Liver (tissue), 9 donors: ENCODE results near the gene TTC28. TPM values are rescaled to one million over a fixed set of nuclear protein-coding genes. Genes with fewer than 3 reads are reported as not detected.
A peak's percentile ranks its signal among the peaks of the same experiment; 100 is the strongest.

Experiments used
- DNase-seq: peaks from one replicate; pipeline ENCODE4 v3.0.0-alpha.2; 2017; ENCODE audit warnings: low spot score
- H3K27ac ChIP-seq, 2 donors: one replicate each; pipeline ENCODE4 v1.7.0; 2013; ENCODE audit warnings: inconsistent platforms in 2 of 2, low read length in 2 of 2, control low read depth in 1 of 2, low read depth in 1 of 2, mild to moderate bottlenecking in 1 of 2
- H3K27me3 ChIP-seq, 4 donors: one replicate each; pipeline versions ENCODE4 v1.6.1 to v1.7.0; 2013; ENCODE audit warnings: low read length in 3 of 4, inconsistent platforms in 1 of 4, mild to moderate bottlenecking in 1 of 4, moderate library complexity in 1 of 4; ENCODE audit not compliant: control insufficient read depth in 4 of 4, insufficient read depth in 4 of 4
- H3K36me3 ChIP-seq, 4 donors: one replicate each; pipeline versions ENCODE4 v1.6.1 to v1.7.0; 2013; ENCODE audit warnings: low read length in 3 of 4, mild to moderate bottlenecking in 3 of 4, low read depth in 1 of 4, moderate library complexity in 1 of 4; ENCODE audit not compliant: control insufficient read depth in 4 of 4, insufficient read depth in 3 of 4
- H3K4me1 ChIP-seq, 4 donors: one replicate each; pipeline versions ENCODE4 v1.6.1 to v1.7.0; 2013; ENCODE audit warnings: low read length in 3 of 4, mild to moderate bottlenecking in 3 of 4, moderate library complexity in 1 of 4; ENCODE audit not compliant: control insufficient read depth in 4 of 4, insufficient read depth in 4 of 4
- H3K4me3 ChIP-seq, 3 donors: one replicate each; pipeline versions ENCODE4 v1.6.1 to v1.7.0; 2013; ENCODE audit warnings: low read length in 3 of 3, control low read depth in 1 of 3, low read depth in 1 of 3, mild to moderate bottlenecking in 1 of 3
- H3K9ac ChIP-seq, 2 donors: one replicate each; pipeline ENCODE4 v1.7.0; 2013; ENCODE audit warnings: low read length in 2 of 2, mild to moderate bottlenecking in 2 of 2, moderate library complexity in 2 of 2, control low read depth in 1 of 2, low read depth in 1 of 2
- H3K9me3 ChIP-seq, 4 donors: one replicate each; pipeline versions ENCODE4 v1.6.1 to v1.7.0; 2013; ENCODE audit warnings: low read length in 3 of 4; ENCODE audit not compliant: control insufficient read depth in 4 of 4
- ATF3 ChIP-seq: IDR thresholded peaks from 2 replicates; pipeline ENCODE4 v1.6.1; 2016; ENCODE audit warnings: antibody characterized with exemption
- EGR1 ChIP-seq, 2 donors: IDR thresholded peaks; 2 replicates each; pipeline ENCODE4 v1.6.1; 2016 to 2018; ENCODE audit warnings: antibody characterized with exemption in 2 of 2, low read depth in 2 of 2
- FOXA1 ChIP-seq: IDR thresholded peaks from 2 replicates; pipeline ENCODE4 v1.6.1; 2016; ENCODE audit warnings: antibody characterized with exemption
- FOXA2 ChIP-seq: IDR thresholded peaks from 2 replicates; pipeline ENCODE4 v1.6.1; 2016; ENCODE audit warnings: antibody characterized with exemption
- GABPA ChIP-seq, 2 donors: IDR thresholded peaks in 1 of 2; conservative IDR thresholded peaks in 1 of 2; 2 replicates each; pipeline ENCODE4 v1.6.1; 2016; ENCODE audit warnings: antibody characterized with exemption in 2 of 2, mild to moderate bottlenecking in 1 of 2, moderate library complexity in 1 of 2
- HNF4A ChIP-seq, 2 donors: conservative IDR thresholded peaks; 2 replicates each; pipeline ENCODE4 v1.6.1; 2016; ENCODE audit warnings: antibody characterized with exemption in 2 of 2, mild to moderate bottlenecking in 2 of 2
- HNF4G ChIP-seq: IDR thresholded peaks from 2 replicates; pipeline ENCODE4 v1.6.1; 2016; ENCODE audit warnings: antibody characterized with exemption
- JUND ChIP-seq, 2 donors: IDR thresholded peaks; 2 replicates each; pipeline ENCODE4 v1.6.1; 2016; ENCODE audit warnings: antibody characterized with exemption in 2 of 2
- MAX ChIP-seq: IDR thresholded peaks from 2 replicates; pipeline ENCODE4 v1.6.1; 2016; ENCODE audit warnings: antibody characterized with exemption
- NR2F2 ChIP-seq: IDR thresholded peaks from 2 replicates; pipeline ENCODE4 v1.6.1; 2016; ENCODE audit warnings: antibody characterized with exemption
- RAD21 ChIP-seq, 2 donors: IDR thresholded peaks; 2 replicates each; pipeline ENCODE4 v1.6.1; 2016; ENCODE audit warnings: antibody characterized with exemption in 2 of 2, mild to moderate bottlenecking in 2 of 2
- RXRA ChIP-seq, 2 donors: IDR thresholded peaks; 2 replicates each; pipeline ENCODE4 v1.6.1; 2017 to 2018; ENCODE audit warnings: antibody characterized with exemption in 2 of 2, mild to moderate bottlenecking in 1 of 2
- SP1 ChIP-seq: IDR thresholded peaks from 2 replicates; pipeline ENCODE4 v1.6.1; 2018; ENCODE audit warnings: antibody characterized with exemption, mild to moderate bottlenecking
- TAF1 ChIP-seq: conservative IDR thresholded peaks from 2 replicates; pipeline ENCODE4 v1.6.1; 2016; ENCODE audit warnings: antibody characterized with exemption, mild to moderate bottlenecking
- YY1 ChIP-seq: IDR thresholded peaks from 2 replicates; pipeline ENCODE4 v1.6.1; 2016; ENCODE audit warnings: antibody characterized with exemption, mild to moderate bottlenecking
- WGBS: extraction: QIAGEN DNeasy Blood & Tissue Kit; methylation state at CpG from one replicate; pipeline ENCODE4 v1.1.7; 2013; 5-methylcytosine and 5-hydroxymethylcytosine counted together
- polyA plus RNA-seq, 2 donors: library from polyadenylated mRNA; stranded (reverse) in 1 of 2; unstranded in 1 of 2; fragments of 200-250 nt in 1 of 2; fragments of >200 nt in 1 of 2; fragmentation: Nextera tagmentation in 1 of 2; extraction: Ambion mirVana in 1 of 2; gene quantifications; one replicate each; pipeline versions ENCODE4 v1.2.1 to v1.2.3, GENCODE V29; 2013 to 2015
- total RNA-seq, 2 donors: library from RNA; depleted of rRNA; stranded (reverse); fragments of >200 nt; gene quantifications; one replicate each; pipeline ENCODE4 v1.2.3, GENCODE V29; 2014
- TF ChIP-seq, protein P1 (sequence below): fragments of 150-350 bp; IDR thresholded peaks from 2 replicates; pipeline ENCODE4 v1.5.1; 2017; ENCODE audit warnings: improper control_type of control experiment, low read depth, low read length; ENCODE audit not compliant: missing input control
- TF ChIP-seq, protein P2 (sequence below): IDR thresholded peaks from 2 replicates; pipeline ENCODE4 v1.6.1; 2016; ENCODE audit warnings: antibody characterized with exemption, mild to moderate bottlenecking
- TF ChIP-seq, protein P3 (sequence below): IDR thresholded peaks from 2 replicates; pipeline ENCODE4 v1.6.1; 2016; ENCODE audit warnings: antibody characterized with exemption
- donor health status: healthy.
- donor health status: healthy.
- donor health status: healthy.
- donor health status: healthy.
- donor health status: healthy.

The TTC28 gene
- total and polyA plus RNA-seq, 4 donors, result 4.2 to 19.4 (median 5.9) TPM

DNA sequence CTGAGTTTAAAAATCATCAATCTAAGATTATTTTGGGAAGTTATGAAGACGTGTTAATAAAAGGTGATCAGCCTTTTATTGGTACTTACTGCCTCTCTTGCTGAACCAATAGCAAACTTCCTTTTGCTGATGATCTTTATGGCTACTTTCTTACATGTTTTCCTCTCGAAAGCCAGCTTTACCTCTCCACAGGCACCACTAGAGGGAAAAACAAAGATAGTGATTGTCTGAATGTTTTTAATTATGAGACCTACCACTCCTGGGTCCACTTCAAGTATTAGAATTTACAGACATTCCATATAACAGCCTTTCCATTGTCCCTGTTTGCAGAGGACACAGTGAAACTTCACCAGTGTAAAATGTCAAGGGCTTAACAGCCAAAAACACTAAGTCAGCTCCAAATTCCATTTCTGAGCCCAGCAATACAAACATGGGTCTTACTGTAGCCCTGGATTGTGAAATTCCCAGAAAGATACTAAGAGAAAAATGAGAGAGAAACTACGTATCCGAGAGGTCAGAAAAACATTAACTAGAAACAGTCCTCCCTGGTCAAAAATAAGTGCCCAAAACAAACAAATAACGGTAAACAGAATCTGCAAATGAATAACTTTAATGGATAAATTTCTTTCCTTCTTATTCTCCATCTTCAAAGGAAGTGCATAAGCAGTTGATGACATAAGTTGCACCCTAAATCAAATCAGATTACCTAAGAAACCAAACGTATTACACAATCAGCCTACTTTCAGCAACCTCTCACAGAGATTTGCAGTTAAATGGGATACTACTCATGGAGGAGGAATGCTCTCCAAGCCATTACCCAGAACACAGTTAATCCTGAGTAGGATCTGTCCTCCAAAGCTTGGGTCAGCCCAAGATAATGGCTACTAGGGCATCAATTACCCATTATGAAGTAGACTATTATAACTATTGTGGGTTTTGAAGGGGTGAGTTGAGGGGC lies 32.5 kb upstream of the TTC28 start:
- WGBS, result 36% methylated on average over 6 of the region's 6 CpGs
- no peak for DNase-seq
- Histone ChIP-seq H3K27ac (peak overlapping the region in 1 of 2 donors; percentile 53), H3K36me3 (no peaks in the 10 kb centered on the region), H3K9me3 (no peaks in the 10 kb centered on the region), H3K4me3 (peak overlapping the region; percentile 17 to 37 (median 24)), H3K27me3 (no peaks in the 10 kb centered on the region), H3K9ac (peak overlapping the region; percentile 21 to 28), H3K4me1 (peaks cover 0 to 21% (median 12%) of the 10 kb centered on the region in 4 donors)
- peak; percentile 47 to 61 for TF ChIP-seq HNF4A (conservative IDR thresholded peaks at IDR 0.05)
- no peak for TF ChIP-seq HNF4G
- TF ChIP-seq TAF1, result no peak
- TF ChIP-seq, protein P1, sequence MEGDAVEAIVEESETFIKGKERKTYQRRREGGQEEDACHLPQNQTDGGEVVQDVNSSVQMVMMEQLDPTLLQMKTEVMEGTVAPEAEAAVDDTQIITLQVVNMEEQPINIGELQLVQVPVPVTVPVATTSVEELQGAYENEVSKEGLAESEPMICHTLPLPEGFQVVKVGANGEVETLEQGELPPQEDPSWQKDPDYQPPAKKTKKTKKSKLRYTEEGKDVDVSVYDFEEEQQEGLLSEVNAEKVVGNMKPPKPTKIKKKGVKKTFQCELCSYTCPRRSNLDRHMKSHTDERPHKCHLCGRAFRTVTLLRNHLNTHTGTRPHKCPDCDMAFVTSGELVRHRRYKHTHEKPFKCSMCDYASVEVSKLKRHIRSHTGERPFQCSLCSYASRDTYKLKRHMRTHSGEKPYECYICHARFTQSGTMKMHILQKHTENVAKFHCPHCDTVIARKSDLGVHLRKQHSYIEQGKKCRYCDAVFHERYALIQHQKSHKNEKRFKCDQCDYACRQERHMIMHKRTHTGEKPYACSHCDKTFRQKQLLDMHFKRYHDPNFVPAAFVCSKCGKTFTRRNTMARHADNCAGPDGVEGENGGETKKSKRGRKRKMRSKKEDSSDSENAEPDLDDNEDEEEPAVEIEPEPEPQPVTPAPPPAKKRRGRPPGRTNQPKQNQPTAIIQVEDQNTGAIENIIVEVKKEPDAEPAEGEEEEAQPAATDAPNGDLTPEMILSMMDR, result no peak
- peak; percentile 20 to 26 for TF ChIP-seq JUND (IDR thresholded peaks at IDR 0.05)
- TF ChIP-seq SP1, result peak; percentile 37
- TF ChIP-seq RXRA (IDR thresholded peaks at IDR 0.05), result peak; percentile 22 to 25

GRCh38 chr22:28711341-28711740 lies 31.7 kb upstream of the TTC28 start:
- Histone ChIP-seq H3K36me3 (no peaks in the 10 kb centered on the region), H3K27me3 (no peaks in the 10 kb centered on the region), H3K27ac (no peak overlapping the region), H3K4me1 (peaks cover 0 to 21% (median 12%) of the 10 kb centered on the region in 4 donors), H3K4me3 (no peak overlapping the region), H3K9me3 (no peaks in the 10 kb centered on the region), H3K9ac (peak overlapping the region in 1 of 2 donors; percentile 28)
- TF ChIP-seq ATF3 (no peak), SP1 (no peak), HNF4G (no peak), RAD21 (IDR thresholded peaks at IDR 0.05) (no peak), MAX (no peak), TAF1 (no peak), YY1 (no peak), FOXA1 (no peak), GABPA (IDR thresholded peaks at IDR 0.05 in 1 of 2, conservative IDR thresholded peaks at IDR 0.05 in 1 of 2) (no peak), NR2F2 (no peak), RXRA (IDR thresholded peaks at IDR 0.05) (no peak), JUND (IDR thresholded peaks at IDR 0.05) (no peak), HNF4A (conservative IDR thresholded peaks at IDR 0.05) (no peak), EGR1 (IDR thresholded peaks at IDR 0.05; ENCODE audit: low read depth in 2 of 2) (no peak), FOXA2 (no peak)
- TF ChIP-seq, protein P2, sequence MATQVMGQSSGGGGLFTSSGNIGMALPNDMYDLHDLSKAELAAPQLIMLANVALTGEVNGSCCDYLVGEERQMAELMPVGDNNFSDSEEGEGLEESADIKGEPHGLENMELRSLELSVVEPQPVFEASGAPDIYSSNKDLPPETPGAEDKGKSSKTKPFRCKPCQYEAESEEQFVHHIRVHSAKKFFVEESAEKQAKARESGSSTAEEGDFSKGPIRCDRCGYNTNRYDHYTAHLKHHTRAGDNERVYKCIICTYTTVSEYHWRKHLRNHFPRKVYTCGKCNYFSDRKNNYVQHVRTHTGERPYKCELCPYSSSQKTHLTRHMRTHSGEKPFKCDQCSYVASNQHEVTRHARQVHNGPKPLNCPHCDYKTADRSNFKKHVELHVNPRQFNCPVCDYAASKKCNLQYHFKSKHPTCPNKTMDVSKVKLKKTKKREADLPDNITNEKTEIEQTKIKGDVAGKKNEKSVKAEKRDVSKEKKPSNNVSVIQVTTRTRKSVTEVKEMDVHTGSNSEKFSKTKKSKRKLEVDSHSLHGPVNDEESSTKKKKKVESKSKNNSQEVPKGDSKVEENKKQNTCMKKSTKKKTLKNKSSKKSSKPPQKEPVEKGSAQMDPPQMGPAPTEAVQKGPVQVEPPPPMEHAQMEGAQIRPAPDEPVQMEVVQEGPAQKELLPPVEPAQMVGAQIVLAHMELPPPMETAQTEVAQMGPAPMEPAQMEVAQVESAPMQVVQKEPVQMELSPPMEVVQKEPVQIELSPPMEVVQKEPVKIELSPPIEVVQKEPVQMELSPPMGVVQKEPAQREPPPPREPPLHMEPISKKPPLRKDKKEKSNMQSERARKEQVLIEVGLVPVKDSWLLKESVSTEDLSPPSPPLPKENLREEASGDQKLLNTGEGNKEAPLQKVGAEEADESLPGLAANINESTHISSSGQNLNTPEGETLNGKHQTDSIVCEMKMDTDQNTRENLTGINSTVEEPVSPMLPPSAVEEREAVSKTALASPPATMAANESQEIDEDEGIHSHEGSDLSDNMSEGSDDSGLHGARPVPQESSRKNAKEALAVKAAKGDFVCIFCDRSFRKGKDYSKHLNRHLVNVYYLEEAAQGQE, result no peak
- TF ChIP-seq, protein P1, result no peak
- TF ChIP-seq, protein P3, sequence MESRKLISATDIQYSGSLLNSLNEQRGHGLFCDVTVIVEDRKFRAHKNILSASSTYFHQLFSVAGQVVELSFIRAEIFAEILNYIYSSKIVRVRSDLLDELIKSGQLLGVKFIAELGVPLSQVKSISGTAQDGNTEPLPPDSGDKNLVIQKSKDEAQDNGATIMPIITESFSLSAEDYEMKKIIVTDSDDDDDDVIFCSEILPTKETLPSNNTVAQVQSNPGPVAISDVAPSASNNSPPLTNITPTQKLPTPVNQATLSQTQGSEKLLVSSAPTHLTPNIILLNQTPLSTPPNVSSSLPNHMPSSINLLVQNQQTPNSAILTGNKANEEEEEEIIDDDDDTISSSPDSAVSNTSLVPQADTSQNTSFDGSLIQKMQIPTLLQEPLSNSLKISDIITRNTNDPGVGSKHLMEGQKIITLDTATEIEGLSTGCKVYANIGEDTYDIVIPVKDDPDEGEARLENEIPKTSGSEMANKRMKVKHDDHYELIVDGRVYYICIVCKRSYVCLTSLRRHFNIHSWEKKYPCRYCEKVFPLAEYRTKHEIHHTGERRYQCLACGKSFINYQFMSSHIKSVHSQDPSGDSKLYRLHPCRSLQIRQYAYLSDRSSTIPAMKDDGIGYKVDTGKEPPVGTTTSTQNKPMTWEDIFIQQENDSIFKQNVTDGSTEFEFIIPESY, result no peak
- DNase-seq, result no peak
- 74% methylated on average over 2 of the region's 2 CpGs for WGBS
